ENCODE data around the gene ACVR1.

ACVR1 gene

DNA sequence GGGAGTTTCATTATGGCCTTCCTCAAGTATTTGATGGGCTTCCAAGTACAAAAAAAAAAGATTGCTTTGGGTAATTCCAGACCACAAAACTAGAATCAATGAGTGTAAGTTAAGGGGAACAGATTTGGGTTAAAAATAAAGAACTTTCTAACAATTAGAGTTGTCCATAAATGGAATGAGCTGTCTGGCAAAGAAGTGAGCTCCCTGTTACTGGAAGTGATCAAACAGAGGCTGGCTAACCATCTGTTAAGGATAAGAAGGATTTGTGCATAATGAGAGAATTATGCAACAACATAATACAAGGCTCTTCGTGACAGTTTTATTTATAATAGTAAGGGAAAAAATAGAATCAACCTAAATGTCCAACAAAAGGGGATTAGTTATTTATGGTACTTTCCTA lies 44.6 kb upstream of the ACVR1 start:
- in situ Hi-C loops (cut with HindIII; ENCODE audit: low pct_ligation_motif_present, low sequenced_read_pairs): no loop called here

DNA sequence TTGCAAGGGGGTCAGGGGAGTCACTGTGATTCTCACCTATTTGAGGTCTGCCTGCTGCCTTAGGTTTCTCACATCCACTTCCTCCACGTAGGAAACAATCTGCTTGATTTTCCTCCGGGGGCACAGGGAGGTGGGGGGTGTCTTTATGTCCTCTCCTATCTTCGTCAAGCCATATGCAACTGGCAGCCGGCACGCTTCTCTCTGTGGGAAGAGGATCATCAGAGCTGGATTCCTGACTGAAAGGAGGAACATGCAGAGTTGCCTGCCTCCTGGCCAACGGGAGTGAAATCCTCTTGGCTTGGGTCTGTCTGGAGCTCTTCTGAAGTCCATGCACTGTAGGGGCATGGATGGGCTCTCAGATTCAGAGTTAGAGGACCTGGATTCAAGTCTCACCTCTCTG lies 43.1 kb upstream of the ACVR1 start:
- in situ Hi-C loops (cut with HindIII; ENCODE audit: low pct_ligation_motif_present, low sequenced_read_pairs): no loop called here
- no peak for DNase-seq
- TF ChIP-seq, protein P1, sequence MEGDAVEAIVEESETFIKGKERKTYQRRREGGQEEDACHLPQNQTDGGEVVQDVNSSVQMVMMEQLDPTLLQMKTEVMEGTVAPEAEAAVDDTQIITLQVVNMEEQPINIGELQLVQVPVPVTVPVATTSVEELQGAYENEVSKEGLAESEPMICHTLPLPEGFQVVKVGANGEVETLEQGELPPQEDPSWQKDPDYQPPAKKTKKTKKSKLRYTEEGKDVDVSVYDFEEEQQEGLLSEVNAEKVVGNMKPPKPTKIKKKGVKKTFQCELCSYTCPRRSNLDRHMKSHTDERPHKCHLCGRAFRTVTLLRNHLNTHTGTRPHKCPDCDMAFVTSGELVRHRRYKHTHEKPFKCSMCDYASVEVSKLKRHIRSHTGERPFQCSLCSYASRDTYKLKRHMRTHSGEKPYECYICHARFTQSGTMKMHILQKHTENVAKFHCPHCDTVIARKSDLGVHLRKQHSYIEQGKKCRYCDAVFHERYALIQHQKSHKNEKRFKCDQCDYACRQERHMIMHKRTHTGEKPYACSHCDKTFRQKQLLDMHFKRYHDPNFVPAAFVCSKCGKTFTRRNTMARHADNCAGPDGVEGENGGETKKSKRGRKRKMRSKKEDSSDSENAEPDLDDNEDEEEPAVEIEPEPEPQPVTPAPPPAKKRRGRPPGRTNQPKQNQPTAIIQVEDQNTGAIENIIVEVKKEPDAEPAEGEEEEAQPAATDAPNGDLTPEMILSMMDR (IDR thresholded peaks at IDR 0.05; ENCODE audit: low read depth, low read length, missing control alignments): no peak
- no peaks in the 10 kb centered on the region for H3K27me3 ChIP-seq (replicated peaks)
- H3K27ac ChIP-seq: no peak overlapping the region
- H3K4me3 ChIP-seq (ENCODE audit: low read depth, low read length): no peak overlapping the region
- no peaks in the 10 kb centered on the region for H3K36me3 ChIP-seq (replicated peaks)

More for the DNA sequence above, 44.6 kb upstream of the ACVR1 start:
- Histone ChIP-seq H3K36me3 (replicated peaks) (no peaks in the 10 kb centered on the region), H3K27me3 (replicated peaks) (no peaks in the 10 kb centered on the region), H3K27ac (no peak overlapping the region), H3K4me3 (ENCODE audit: low read depth, low read length) (no peak overlapping the region)
- no peak for DNase-seq
- TF ChIP-seq, protein P1 (IDR thresholded peaks at IDR 0.05; ENCODE audit: low read depth, low read length, missing control alignments): no peak

DNA sequence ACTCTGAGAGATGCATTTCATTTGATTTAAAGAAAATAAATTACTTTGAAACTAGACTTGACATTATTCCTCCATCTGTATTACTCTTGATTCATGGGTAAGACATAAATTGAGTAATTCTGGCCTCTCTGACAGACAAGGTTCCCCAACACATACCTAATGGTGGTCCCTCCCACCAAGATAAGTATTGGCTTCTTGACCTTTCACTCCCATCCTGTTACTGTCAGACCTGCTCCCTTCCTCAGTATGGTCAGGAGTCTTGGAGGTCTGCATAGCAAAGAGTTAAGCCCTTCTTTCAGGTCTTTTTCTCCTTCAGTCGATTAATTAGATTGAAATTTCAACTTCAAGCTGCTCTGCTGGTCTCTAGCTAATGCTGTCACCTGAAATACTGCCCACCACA lies 42.2 kb upstream of the ACVR1 start:
- Histone ChIP-seq H3K27ac (no peak overlapping the region), H3K36me3 (replicated peaks) (no peaks in the 10 kb centered on the region), H3K27me3 (replicated peaks) (no peaks in the 10 kb centered on the region), H3K4me3 (ENCODE audit: low read depth, low read length) (no peak overlapping the region)
- TF ChIP-seq, protein P1 (IDR thresholded peaks at IDR 0.05; ENCODE audit: low read depth, low read length, missing control alignments): no peak
- no peak for DNase-seq
- in situ Hi-C loops (cut with HindIII; ENCODE audit: low pct_ligation_motif_present, low sequenced_read_pairs): no loop called here

DNA sequence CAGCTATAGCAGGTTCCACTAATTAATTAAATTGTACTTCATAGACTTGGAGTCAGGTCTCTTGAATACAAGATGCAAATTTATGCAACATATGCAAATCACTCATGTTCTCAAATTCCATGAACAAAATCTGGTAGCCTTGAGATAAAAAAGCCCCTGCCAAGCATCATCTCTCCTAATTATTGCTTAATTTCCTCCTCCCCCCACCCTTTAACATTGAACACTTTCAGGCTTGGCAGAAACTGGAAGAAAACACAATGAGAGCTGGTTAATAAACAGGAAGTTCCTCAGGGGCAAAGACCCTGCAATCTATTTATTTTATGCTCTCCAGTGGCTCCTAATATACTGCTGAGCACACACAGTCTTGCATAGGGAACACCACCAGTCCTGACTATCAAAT lies 35.6 kb upstream of the ACVR1 start:
- TF ChIP-seq, protein P1 (IDR thresholded peaks at IDR 0.05; ENCODE audit: low read depth, low read length, missing control alignments): no peak
- H3K27ac ChIP-seq: no peak overlapping the region
- H3K4me3 ChIP-seq (ENCODE audit: low read depth, low read length): no peak overlapping the region
- DNase-seq: no peak
- in situ Hi-C loops (cut with HindIII; ENCODE audit: low pct_ligation_motif_present, low sequenced_read_pairs): no loop called here
- H3K36me3 ChIP-seq (replicated peaks): no peaks in the 10 kb centered on the region
- no peaks in the 10 kb centered on the region for H3K27me3 ChIP-seq (replicated peaks)

DNA sequence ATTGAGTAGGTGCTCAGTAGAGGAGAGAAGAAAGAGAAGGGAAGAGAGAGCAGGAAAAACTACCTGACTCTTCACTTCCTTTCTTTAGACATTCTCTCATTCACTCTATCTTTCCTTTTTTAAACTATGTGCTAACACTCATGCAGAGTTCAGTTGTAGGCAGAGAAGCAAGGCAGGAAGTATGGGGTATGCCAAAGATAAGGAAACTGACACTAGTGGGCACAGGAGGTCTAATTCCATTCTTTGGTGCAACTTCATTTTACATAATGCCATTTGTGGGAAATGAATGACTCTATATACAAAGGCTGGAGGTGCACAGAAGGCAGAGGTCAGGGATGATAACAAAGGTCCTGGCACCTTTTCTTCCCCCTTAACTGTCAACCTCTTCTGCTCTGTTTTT lies 35.1 kb upstream of the ACVR1 start:
- Histone ChIP-seq H3K27ac (no peak overlapping the region), H3K27me3 (replicated peaks) (no peaks in the 10 kb centered on the region), H3K36me3 (replicated peaks) (no peaks in the 10 kb centered on the region), H3K4me3 (ENCODE audit: low read depth, low read length) (no peak overlapping the region)
- no peak for DNase-seq
- in situ Hi-C loops (cut with HindIII; ENCODE audit: low pct_ligation_motif_present, low sequenced_read_pairs): no loop called here
- TF ChIP-seq, protein P1 (IDR thresholded peaks at IDR 0.05; ENCODE audit: low read depth, low read length, missing control alignments): no peak

DNA sequence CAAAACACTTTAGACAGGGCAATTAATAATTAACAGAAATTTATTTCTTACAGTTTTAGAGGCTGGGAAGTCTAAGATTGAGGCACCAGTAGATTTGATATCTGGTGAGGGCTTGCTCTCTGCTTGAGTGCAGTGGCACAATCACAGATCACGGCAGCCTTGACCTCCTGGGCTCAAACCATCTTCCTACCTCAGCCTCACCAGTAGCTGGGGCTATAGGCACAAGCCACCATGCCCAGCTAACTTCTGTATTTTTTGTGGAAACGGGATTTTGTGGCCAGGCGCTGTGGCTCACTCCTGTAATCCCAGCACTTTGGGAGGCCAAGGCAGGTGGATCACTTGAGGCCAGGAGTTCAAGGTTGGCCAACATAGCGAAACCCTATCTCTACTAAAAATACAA lies 29.0 kb upstream of the ACVR1 start:
- Histone ChIP-seq H3K27ac (no peak overlapping the region), H3K4me3 (ENCODE audit: low read depth, low read length) (no peak overlapping the region), H3K27me3 (replicated peaks) (no peaks in the 10 kb centered on the region), H3K36me3 (replicated peaks) (no peaks in the 10 kb centered on the region)
- TF ChIP-seq, protein P1 (IDR thresholded peaks at IDR 0.05; ENCODE audit: low read depth, low read length, missing control alignments): no peak
- in situ Hi-C loops (cut with HindIII; ENCODE audit: low pct_ligation_motif_present, low sequenced_read_pairs): no loop called here
- no peak for DNase-seq
